ENCODE measurements around the gene C14orf180. TPM values are rescaled to one million over a fixed set of nuclear protein-coding genes. Genes with fewer than 3 reads are reported as not detected.

The C14orf180 gene
- total RNA-seq, 1 donor from 2014 or later, result not detected

DNA sequence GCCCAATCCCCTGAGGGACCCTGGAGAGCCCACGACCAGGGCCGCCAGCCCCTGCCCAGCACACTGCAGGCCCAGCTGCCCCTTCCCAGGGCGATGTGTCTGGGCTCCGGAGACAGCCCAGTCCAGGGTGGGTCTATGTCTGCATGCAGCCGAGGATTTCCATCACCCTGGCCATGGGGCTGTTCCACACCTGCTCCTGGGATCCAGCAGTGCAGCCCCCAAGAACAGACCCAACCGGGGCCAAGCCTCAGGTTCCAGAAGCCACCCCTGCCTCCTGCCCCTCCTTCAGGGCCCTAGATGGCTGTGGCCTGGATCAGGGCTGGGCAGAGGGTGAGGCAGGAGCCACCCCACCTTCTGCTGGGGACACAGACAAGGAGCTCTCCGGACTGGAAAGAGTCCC, 11.5 kb downstream of the C14orf180 start:
- no peak for DNase-seq (ENCODE audit: low spot score in 2 of 2)
- FAIRE-seq, result no peak

- FAIRE-seq, result no peak
- DNase-seq (ENCODE audit: low spot score in 2 of 2), result no peak
Measured at GRCh38 chr14:104591506-104592291, 12.1 kb downstream of the C14orf180 start.

DNA sequence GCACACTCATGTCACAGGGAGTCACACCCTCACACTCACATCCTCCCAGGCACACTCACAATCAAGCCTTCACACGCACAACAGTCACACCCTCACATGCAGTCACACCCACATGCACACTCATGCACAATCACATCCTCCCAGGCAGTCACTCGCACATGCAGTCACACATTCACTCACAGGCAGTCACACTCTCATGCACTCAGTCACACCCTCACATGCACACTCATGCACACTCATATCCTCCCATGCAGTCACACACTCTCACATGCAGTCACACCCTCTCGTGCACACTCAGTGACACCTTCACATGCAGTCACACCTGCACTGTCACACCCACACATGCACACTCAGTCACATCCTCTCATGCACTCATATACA, 12.7 kb downstream of the C14orf180 start:
- DNase-seq (ENCODE audit: low spot score in 2 of 2) (no peak), FAIRE-seq (no peak)

DNA sequence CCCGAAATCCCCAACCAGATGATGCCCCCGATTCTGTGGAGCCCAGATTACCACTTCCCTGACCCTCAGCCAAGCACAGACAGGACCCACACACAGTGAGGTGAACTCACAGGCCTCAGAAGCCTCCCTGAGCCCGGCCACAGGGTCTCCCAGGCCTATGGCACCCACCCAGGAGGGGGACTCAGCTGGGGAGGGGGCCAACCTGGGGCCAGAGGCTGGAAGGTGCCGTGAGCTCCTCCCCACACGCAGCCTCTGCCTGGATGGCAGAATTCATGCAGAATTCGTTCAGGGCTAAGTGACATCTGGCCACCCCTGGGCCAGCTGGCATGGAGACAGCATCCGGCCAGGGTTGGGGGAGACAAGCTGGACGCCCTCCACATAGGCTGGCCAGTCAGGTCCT, 13.2 kb downstream of the C14orf180 start:
- FAIRE-seq (no peak), DNase-seq (ENCODE audit: low spot score in 2 of 2) (no peak)

DNA sequence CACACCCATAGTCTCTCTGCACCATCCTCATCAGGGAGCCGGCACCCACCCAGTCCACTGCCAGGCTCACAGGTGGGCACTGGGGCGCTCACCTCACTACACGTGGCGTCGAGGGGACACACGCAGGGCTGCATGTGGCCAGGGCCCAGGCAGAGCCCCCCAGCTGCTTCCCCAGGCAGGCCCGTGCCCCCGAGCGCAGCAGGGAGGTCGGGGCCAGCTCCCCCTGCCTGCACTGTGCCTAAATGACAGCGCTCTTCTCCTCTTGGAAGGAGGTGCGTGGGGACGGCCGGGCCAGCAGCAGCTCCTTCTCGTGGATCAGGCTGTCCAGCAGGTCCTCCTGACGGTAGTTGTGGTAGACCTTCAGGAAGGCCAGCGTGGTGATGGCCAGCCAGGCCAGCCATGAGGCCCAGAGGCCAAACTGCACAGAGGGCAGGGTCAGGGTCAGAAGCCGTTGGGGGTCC, 13.7 kb downstream of the C14orf180 start:
- DNase-seq (ENCODE audit: low spot score in 2 of 2) (no peak), FAIRE-seq (no peak)

GRCh38 chr14:104593710-104594136, 14.2 kb downstream of the C14orf180 start:
- no peak for DNase-seq (ENCODE audit: low spot score in 2 of 2)
- FAIRE-seq, result no peak

DNA sequence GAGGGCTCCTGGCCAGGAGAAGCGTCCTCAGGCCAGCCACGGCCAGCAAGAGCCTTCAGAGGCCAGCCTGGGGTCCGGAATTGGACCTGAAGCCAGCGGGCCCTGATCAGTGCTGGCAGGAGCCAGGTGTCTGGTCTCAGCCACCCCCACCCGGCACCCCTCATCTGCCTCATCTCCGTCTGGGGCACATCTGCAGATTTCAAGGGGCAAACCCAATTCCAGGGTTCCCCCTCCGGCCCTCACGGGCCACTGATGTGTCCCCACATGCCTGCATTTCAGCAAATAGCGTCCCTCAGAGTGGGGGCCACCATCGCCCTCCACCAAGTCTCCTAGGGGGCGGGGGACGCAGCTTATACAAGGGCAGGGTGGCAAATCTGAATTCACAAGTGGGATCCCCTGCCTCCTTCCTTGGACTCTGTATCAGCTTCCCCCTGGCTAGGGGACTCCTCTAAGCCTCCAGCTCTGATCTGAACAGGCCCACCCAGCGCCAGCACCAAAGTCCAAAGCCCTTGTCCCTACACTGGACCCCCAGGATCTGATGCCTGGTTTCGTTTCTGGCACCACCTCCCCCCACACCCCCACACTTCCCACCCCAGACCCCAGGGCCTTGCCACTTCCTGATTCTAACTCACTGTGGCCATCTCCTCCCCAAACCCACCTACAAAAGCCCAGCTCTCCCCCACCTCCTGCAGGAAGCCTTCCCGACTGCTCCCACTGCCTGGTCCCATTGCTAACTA, 14.9 kb downstream of the C14orf180 start:
- FAIRE-seq, result no peak
- no peak for DNase-seq (ENCODE audit: low spot score in 2 of 2)

- DNase-seq (ENCODE audit: low spot score in 2 of 2) (no peak), FAIRE-seq (no peak)
Measured at GRCh38 chr14:104595116-104595675, 15.6 kb downstream of the C14orf180 start.

- DNase-seq (ENCODE audit: low spot score in 2 of 2), result no peak
- FAIRE-seq, result no peak
Measured at GRCh38 chr14:104595911-104596450, 16.4 kb downstream of the C14orf180 start.

DNA sequence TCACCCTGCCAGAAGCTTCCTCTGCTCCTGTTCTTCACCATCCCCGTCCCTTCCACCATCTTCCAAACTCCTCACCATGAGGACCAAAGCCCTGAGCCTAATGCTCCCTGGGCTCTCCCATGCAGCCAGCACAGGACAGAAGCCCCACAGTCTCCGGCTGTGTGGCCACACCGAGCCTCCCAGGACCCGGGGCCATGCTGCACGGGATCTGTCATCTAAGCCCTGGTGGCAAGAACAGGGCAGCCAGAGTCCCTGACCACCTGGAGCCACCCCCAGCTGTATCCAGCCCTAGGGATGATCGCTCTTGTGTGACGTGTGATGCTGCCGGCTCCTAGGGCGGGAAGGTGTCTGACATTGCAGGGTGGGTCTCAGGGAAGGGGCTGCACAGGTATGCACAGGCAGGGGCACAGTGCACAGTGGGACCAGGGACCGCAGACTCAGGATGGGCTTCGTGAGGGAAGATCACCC, 16.9 kb downstream of the C14orf180 start:
- DNase-seq (ENCODE audit: low spot score in 2 of 2) (no peak), FAIRE-seq (no peak)

- DNase-seq (ENCODE audit: low spot score in 2 of 2) (no peak), FAIRE-seq (no peak)
Measured at GRCh38 chr14:104596927-104597351, 17.4 kb downstream of the C14orf180 start.

DNA sequence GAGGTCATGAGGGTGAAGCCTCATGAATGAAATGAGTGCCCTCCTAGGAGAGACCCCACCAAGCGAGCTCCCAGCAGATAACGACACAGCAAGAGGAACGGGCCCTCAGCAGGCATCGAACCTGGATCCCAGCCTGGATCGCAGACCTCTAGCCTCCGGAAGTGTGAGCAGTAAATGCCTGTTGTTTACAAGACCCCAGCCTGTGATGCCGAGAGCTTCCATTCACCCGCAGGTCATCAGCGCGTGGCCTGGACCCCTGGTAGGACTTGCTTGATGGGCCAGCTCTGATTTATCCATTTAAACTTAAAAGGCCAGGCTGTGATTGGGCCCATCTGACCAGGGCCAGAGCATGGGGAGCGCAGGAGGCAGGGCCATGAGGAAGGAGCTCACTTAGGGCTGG, 18.0 kb downstream of the C14orf180 start:
- DNase-seq (ENCODE audit: low spot score in 2 of 2) (no peak), FAIRE-seq (no peak)

DNA sequence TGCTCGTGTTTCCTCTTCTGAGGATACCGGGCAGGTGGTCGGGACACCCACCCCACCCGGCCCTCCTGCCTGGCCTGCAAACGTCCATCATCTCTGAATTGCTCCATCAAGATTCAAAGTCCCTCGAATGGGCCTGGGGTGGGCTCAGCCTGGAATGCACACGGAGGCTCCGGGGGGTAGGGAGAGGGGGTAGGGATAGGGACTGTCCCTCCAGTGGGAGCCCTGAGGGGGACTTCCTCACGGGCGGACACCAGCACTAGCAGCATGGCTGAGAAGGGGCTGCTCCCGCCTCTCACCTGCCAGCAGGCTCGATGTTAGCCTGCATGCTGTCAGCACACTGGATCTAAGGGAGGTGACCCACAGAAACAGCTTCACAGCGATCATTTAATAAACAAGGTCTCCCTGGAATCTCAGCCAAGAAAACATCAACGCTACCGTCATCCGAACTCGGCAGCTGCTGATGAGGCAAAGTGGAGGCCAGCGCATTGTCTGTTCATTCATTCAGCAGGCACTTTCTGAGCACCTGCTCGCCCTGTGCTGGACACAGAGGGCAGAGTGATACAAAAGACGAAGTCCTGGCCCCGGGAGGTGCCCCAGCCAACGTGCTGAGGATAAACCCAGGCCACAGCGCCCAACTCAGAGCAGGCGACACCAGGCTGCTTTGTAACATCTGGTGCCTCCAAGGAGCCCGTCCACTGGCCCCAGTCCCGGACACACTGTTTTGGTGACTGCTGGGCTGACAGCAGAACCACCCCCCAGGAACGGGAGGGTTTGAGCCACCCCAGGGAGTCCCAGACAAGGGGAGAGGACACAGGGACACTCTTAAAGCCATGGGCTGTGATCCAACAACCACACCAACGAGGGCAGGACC, 18.7 kb downstream of the C14orf180 start:
- FAIRE-seq (no peak), DNase-seq (ENCODE audit: low spot score in 2 of 2) (no peak)

DNA sequence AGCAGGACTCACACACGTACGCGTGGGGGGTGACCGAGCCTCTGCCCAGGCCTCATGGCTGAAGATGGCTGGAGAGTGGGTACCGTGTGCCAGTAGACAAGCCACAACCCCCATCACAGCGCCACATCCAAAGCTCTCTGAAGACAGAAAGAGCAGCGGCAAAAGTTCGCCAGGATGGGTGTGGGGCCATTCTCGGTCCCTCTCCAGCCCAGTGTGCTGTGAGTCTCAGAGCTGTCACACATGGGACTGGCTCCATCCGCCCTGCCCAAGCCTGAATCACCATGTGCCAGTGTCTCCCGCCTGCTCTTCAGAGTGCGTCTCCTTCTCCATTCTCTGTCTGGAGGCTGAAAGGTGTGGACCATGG, 19.3 kb downstream of the C14orf180 start:
- DNase-seq (ENCODE audit: low spot score in 2 of 2) (peak in 1 of 2 donors; percentile 24), FAIRE-seq (no peak)

GRCh38 chr14:104599446-104599845, 19.9 kb downstream of the C14orf180 start:
- DNase-seq (ENCODE audit: low spot score in 2 of 2), result no peak
- no peak for FAIRE-seq

- no peak for FAIRE-seq
- peak; percentile 62 to 77 for DNase-seq (ENCODE audit: low spot score in 2 of 2)
Measured at GRCh38 chr14:104600141-104600643, 20.6 kb downstream of the C14orf180 start.

DNA sequence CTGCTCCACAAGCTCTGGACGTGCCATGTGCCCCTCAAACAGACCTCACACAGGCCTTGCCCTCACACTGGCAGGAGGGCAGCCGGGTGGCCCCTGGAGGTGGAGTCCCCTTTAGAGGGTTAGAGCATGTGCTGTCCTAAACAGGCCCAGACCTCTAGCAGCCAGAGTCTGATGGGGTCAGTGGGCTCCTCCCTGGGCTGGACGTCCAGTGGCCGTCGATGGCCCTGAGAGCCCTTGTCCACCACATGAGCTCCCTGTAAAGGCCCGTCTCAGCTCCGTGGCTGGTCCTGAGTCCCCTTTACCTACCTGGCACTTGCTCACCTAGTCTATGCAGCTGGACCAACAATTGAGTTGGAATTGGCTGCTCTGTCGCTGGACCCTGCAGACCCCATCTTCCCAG, 21.2 kb downstream of the C14orf180 start:
- FAIRE-seq (no peak), DNase-seq (ENCODE audit: low spot score in 2 of 2) (peak; percentile 10 to 24)

GRCh38 chr14:104601786-104602185, 22.2 kb downstream of the C14orf180 start:
- DNase-seq (ENCODE audit: low spot score in 2 of 2) (peak; percentile 18 to 38), FAIRE-seq (no peak)

- no peak for FAIRE-seq
- peak in 1 of 2 donors; percentile 12 for DNase-seq (ENCODE audit: low spot score in 2 of 2)
Measured at GRCh38 chr14:104602315-104602932, 22.9 kb downstream of the C14orf180 start.
